Upper lobe of left lung (tissue), 6 donors: Measurements from ENCODE around the gene KCNH8. TPM values are rescaled to one million over a fixed set of nuclear protein-coding genes. Genes with fewer than 3 reads are reported as not detected.

Source experiments
- ATAC-seq, 2 donors: fragments of 200-7000 bp; cut with Tn5 transposase; one replicate each; pipeline ENCODE4 v1.9.1; 2022; ENCODE audit warnings: mild to moderate bottlenecking in 2 of 2, moderate library complexity in 2 of 2; ENCODE audit not compliant: low FRiP score in 2 of 2
- DNase-seq, 2 donors: peaks; one replicate each; pipeline ENCODE4 v3.0.0-alpha.2; 2019 to 2020
- H3K27ac ChIP-seq, 4 donors: fragments of 200-600 bp; sonication (generic); one replicate each; pipeline ENCODE4 v1.5.1; 2016 to 2019
- H3K27me3 ChIP-seq, 4 donors: fragments of 200-600 bp; sonication (generic); one replicate each; pipeline ENCODE4 v1.5.1; 2017 to 2019
- H3K36me3 ChIP-seq, 4 donors: fragments of 200-600 bp; sonication (generic); one replicate each; pipeline ENCODE4 v1.5.1; 2016 to 2019
- H3K4me1 ChIP-seq, 4 donors: fragments of 200-600 bp; sonication (generic); one replicate each; pipeline ENCODE4 v1.5.1; 2018 to 2019
- H3K4me3 ChIP-seq, 4 donors: fragments of 200-600 bp; sonication (generic); one replicate each; pipeline ENCODE4 v1.5.1; 2017 to 2019; ENCODE audit warnings: mild to moderate bottlenecking in 2 of 4, moderate library complexity in 1 of 4
- H3K9me3 ChIP-seq, 4 donors: fragments of 200-600 bp; sonication (generic); one replicate each; pipeline ENCODE4 v1.5.1; 2018 to 2019
- EP300 ChIP-seq, 4 donors: sonication (generic); formaldehyde crosslinking; IDR thresholded peaks; one replicate each; pipeline ENCODE4 v1.5.1; 2017; ENCODE audit warnings: antibody characterized with exemption in 4 of 4, control low read depth in 2 of 4
- POLR2A ChIP-seq, 4 donors: fragments of 450-650 bp; IDR thresholded peaks; one replicate each; pipeline ENCODE4 v1.5.1; 2016 to 2017; ENCODE audit warnings: antibody characterized with exemption in 4 of 4, mild to moderate bottlenecking in 2 of 4
- POLR2AphosphoS5 ChIP-seq, 2 donors: sonication (generic); formaldehyde crosslinking; IDR thresholded peaks; one replicate each; pipeline ENCODE4 v1.5.1; 2017; ENCODE audit warnings: antibody characterized with exemption in 2 of 2
- WGBS, 2 donors: methylation state at CpG; one replicate each; pipeline ENCODE4 v1.1.5; 2017 to 2018; 5-methylcytosine and 5-hydroxymethylcytosine counted together
- total RNA-seq, 6 donors: library from RNA; depleted of rRNA in 4 of 6; stranded (reverse); fragments of >200 nt in 4 of 6; gene quantifications; one replicate each; pipeline versions ENCODE4 v1.1.0 to v1.2.1, GENCODE V29; 2016 to 2021
- TF ChIP-seq, protein P1 (sequence below), 6 experiments: fragments of 450-650 bp in 4 of 6; fragments of 200-600 bp in 2 of 6; sonication (generic) in 2 of 6; IDR thresholded peaks; one replicate each; pipeline ENCODE4 v1.5.1; 2016 to 2019; ENCODE audit warnings: antibody characterized with exemption in 6 of 6
- donor health status: DM: no; HTN: no; CAD: no; lungs with moderate emphysema.
- donor health status: DM: no; HTN: yes; CAD: no; lungs with severe emphysema.

Gene KCNH8
- total RNA-seq, 6 donors from 2014 or later: 0.10 to 0.24 (median 0.13) TPM; not detected in 2

DNA sequence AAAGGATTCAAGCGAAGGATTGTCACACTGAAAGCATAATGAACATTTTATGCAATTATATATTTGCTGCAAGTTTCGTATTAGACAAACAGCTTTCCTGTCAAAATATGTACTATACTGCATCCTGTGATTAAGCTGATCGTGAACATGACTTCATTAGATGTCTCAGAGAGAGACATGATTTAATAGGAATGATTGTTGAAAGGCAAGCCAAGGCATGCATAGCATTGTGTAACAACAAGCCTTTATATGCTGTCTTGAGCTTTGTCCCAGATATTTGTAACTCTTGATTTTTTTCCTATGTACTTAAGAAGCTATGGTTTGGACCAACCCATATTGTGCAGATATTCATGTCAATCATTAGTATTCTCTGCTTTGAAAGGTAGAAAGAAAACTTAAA, 309.1 kb downstream of the KCNH8 start:
- Histone ChIP-seq H3K36me3 (no peaks in the 10 kb centered on the region), H3K4me1 (no peaks in the 10 kb centered on the region), H3K4me3 (no peak overlapping the region), H3K27me3 (no peaks in the 10 kb centered on the region), H3K9me3 (no peaks in the 10 kb centered on the region), H3K27ac (no peak overlapping the region)
- ATAC-seq (no peak), DNase-seq (no peak)
- TF ChIP-seq EP300 (IDR thresholded peaks at IDR 0.05) (no peak), POLR2AphosphoS5 (IDR thresholded peaks at IDR 0.05) (no peak), POLR2A (IDR thresholded peaks at IDR 0.05) (no peak)
- TF ChIP-seq, protein P1, sequence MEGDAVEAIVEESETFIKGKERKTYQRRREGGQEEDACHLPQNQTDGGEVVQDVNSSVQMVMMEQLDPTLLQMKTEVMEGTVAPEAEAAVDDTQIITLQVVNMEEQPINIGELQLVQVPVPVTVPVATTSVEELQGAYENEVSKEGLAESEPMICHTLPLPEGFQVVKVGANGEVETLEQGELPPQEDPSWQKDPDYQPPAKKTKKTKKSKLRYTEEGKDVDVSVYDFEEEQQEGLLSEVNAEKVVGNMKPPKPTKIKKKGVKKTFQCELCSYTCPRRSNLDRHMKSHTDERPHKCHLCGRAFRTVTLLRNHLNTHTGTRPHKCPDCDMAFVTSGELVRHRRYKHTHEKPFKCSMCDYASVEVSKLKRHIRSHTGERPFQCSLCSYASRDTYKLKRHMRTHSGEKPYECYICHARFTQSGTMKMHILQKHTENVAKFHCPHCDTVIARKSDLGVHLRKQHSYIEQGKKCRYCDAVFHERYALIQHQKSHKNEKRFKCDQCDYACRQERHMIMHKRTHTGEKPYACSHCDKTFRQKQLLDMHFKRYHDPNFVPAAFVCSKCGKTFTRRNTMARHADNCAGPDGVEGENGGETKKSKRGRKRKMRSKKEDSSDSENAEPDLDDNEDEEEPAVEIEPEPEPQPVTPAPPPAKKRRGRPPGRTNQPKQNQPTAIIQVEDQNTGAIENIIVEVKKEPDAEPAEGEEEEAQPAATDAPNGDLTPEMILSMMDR (IDR thresholded peaks at IDR 0.05): no peak
- 66 to 79% methylated on average over 3 of the region's 3 CpGs for WGBS, 2 donors

DNA sequence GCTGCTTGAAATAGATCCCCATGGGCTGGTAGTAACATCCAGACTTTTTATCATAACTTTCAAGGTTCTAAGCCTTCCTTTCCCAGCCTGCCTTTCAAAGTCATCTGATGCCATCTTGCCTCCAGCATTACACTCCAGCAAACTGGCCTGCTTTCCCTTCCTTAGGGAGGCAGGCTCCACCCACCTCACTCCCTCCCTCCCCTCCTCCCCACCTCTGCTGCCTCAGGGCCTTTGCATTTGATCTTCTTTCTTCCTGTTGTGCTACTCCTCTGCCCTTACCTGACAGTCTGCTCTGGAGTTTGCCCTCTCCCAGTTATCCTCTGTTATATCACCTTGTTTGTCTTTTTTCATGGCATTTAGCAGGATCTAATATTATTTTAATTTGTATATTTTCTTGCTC, 319.5 kb downstream of the KCNH8 start:
- Histone ChIP-seq H3K4me3 (no peak overlapping the region), H3K36me3 (no peaks in the 10 kb centered on the region), H3K4me1 (no peaks in the 10 kb centered on the region), H3K9me3 (no peaks in the 10 kb centered on the region), H3K27ac (no peak overlapping the region), H3K27me3 (no peaks in the 10 kb centered on the region)
- TF ChIP-seq POLR2AphosphoS5 (IDR thresholded peaks at IDR 0.05) (no peak), POLR2A (IDR thresholded peaks at IDR 0.05) (no peak), EP300 (IDR thresholded peaks at IDR 0.05) (no peak)
- DNase-seq (no peak), ATAC-seq (no peak)

DNA sequence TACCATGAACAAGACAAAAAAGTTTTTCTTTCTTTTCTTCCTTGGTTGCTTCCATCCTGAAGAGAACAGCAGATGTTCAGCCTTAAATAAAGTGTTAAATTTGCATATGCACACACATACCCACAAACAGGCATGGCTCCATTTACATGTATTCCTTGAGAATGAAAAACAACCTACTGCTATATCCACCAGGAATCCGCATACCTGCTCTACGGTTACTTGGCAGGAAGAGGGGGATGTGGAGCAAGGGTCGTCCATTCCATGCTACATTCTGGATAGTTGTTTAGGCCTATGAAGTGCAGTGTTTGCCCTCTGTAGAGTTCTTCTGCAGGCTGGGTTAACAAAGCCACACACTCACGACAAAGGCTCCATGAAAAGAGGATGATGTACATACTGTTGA, 322.8 kb downstream of the KCNH8 start:
- H3K9me3 ChIP-seq: no peaks in the 10 kb centered on the region
- no peaks in the 10 kb centered on the region for H3K36me3 ChIP-seq
- DNase-seq: no peak
- ATAC-seq: no peak
- WGBS, 2 donors: 77 to 81% methylated on average over 4 of the region's 4 CpGs
- H3K27me3 ChIP-seq: no peaks in the 10 kb centered on the region
- no peak overlapping the region for H3K4me3 ChIP-seq
- H3K4me1 ChIP-seq: no peaks in the 10 kb centered on the region
- no peak for TF ChIP-seq POLR2A (IDR thresholded peaks at IDR 0.05)
- no peak overlapping the region for H3K27ac ChIP-seq

DNA sequence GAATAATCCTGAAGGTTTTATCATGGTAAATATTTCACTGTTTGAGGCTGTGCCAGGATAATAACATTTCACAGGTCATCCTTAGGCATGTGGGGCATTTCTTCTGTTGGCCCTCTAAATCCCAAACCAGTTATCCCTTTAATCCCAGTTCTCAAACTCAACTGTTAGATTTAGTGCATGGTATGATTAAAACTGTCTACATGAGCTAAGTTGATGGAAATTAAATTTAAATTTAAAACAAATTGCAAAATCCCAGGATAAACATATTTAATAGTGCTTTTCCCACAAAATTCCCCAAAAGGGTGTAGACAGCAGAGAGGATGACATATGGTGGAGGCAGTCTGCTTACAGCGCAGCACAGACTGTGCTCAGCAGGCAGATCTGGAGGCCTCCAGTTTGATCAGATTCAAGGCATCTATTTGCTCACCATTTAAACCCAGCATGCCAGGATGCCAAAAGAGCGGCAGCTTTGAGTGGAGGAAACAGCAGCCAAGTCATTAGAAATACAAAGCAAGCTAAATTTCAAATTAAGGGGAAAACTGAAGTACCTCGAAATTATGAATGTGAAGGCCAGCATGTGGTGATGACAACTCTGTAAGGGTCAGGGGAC, 325.8 kb downstream of the KCNH8 start:
- Histone ChIP-seq H3K4me3 (no peak overlapping the region), H3K36me3 (no peaks in the 10 kb centered on the region), H3K27me3 (no peaks in the 10 kb centered on the region), H3K9me3 (no peaks in the 10 kb centered on the region), H3K27ac (no peak overlapping the region), H3K4me1 (no peaks in the 10 kb centered on the region)
- no peak for TF ChIP-seq POLR2A (IDR thresholded peaks at IDR 0.05)
- no peak for TF ChIP-seq POLR2AphosphoS5 (IDR thresholded peaks at IDR 0.05)
- no peak for TF ChIP-seq EP300 (IDR thresholded peaks at IDR 0.05)
- TF ChIP-seq, protein P1 (IDR thresholded peaks at IDR 0.05): no peak
- DNase-seq (no peak), ATAC-seq (no peak)
- 64 to 81% methylated on average over 3 of the region's 3 CpGs for WGBS, 2 donors

DNA sequence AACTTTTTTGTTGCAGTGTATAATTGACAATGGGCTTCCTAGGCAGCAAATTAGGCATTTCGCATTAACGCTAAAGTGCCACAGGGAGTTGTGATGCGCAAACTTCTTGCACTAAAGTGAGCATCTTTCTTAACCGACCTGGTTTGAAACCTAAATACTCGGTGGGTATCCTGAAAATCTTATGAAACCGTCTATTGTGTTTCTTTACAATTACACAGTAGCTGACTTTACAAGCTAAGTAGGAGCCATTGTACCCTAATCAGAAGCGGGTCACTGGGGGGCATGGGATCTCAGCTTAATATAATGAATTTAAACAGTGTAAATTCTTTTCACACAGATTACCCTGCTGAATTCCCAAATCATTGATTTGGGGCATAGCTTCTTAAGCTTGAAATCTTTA, 328.0 kb downstream of the KCNH8 start:
- Histone ChIP-seq H3K9me3 (no peaks in the 10 kb centered on the region), H3K4me1 (no peaks in the 10 kb centered on the region), H3K27me3 (no peaks in the 10 kb centered on the region), H3K36me3 (no peaks in the 10 kb centered on the region), H3K4me3 (no peak overlapping the region), H3K27ac (no peak overlapping the region)
- ATAC-seq (no peak), DNase-seq (no peak)
- WGBS, 2 donors: 85 to 89% methylated on average over 7 of the region's 7 CpGs
- TF ChIP-seq POLR2AphosphoS5 (IDR thresholded peaks at IDR 0.05) (no peak), POLR2A (IDR thresholded peaks at IDR 0.05) (no peak), EP300 (IDR thresholded peaks at IDR 0.05) (no peak)
- TF ChIP-seq, protein P1 (IDR thresholded peaks at IDR 0.05): no peak

DNA sequence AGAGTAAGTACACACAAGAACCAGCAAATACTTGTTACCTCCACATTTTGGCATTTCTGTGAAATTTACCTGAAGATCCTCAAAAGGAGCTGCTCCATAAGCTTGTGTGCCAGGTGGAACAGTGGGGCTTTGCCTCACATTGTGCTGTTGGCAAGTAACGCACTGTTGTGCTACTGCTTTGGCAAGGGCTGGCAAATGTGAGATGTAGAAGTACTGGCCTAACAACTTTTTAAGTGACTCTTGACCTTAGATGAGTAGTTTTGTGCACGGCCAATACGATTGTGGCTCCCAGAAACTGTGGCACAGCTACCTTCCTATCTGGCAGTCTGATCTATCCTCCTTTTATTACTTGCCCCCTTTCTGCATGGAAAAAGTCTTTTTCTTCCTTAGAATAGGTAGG, 337.0 kb downstream of the KCNH8 start:
- ATAC-seq: no peak
- Histone ChIP-seq H3K4me1 (peaks cover 0 to 3% (median 0%) of the 10 kb centered on the region in 4 donors), H3K4me3 (no peak overlapping the region), H3K36me3 (no peaks in the 10 kb centered on the region), H3K27me3 (no peaks in the 10 kb centered on the region), H3K27ac (no peak overlapping the region), H3K9me3 (no peaks in the 10 kb centered on the region)
- WGBS, 2 donors: 66 to 69% methylated on average over 3 of the region's 3 CpGs
- DNase-seq: peak in 1 of 2 donors; percentile 60
- TF ChIP-seq POLR2AphosphoS5 (IDR thresholded peaks at IDR 0.05) (peak in 1 of 2 donors; percentile 33), POLR2A (IDR thresholded peaks at IDR 0.05) (no peak)
